GM23338 (cell line): ENCODE data around the gene KRTAP5-3. TPM values are rescaled to one million over a fixed set of nuclear protein-coding genes. Genes with fewer than 3 reads are reported as not detected.

Experiments used
- ATAC-seq: fragments of 200-7000 bp; cut with Tn5 transposase; 3 replicates; pipeline ENCODE4 v1.9.1; 2020
- DNase-seq: peaks from one replicate; pipeline ENCODE4 v3.0.0-alpha.2; 2015; ENCODE audit warnings: low spot score
- H2AFZ ChIP-seq: fragments of 200-600 bp; sonication (generic); 2 replicates; pipeline ENCODE4 v1.8.0; 2016; ENCODE audit warnings: antibody characterized with exemption, mild to moderate bottlenecking, moderate library complexity
- H3F3A ChIP-seq: fragments of 200-600 bp; sonication (generic); replicated peaks from 2 replicates; pipeline ENCODE4 v1.8.0; 2017; ENCODE audit warnings: antibody characterized with exemption, mixed run types, low read depth
- H3K27ac ChIP-seq: fragments of 200-600 bp; sonication (generic); 2 replicates; pipeline ENCODE4 v1.6.1; 2016; ENCODE audit warnings: low read depth
- H3K27me3 ChIP-seq: fragments of 200-600 bp; sonication (generic); 2 replicates; pipeline ENCODE4 v1.8.0; 2016; ENCODE audit warnings: mild to moderate bottlenecking, mixed run types, moderate library complexity; ENCODE audit not compliant: insufficient read depth
- H3K36me3 ChIP-seq: fragments of 200-600 bp; sonication (generic); 2 replicates; pipeline ENCODE4 v1.8.0; 2016; ENCODE audit warnings: mild to moderate bottlenecking; ENCODE audit not compliant: insufficient read depth
- H3K4me1 ChIP-seq: fragments of 200-600 bp; sonication (generic); 2 replicates; pipeline ENCODE4 v1.8.0; 2016; ENCODE audit warnings: mild to moderate bottlenecking, moderate library complexity; ENCODE audit not compliant: insufficient read depth
- H3K4me2 ChIP-seq: fragments of 200-600 bp; sonication (generic); 2 replicates; pipeline ENCODE4 v1.7.1; 2017; ENCODE audit warnings: mixed run types
- H3K4me3 ChIP-seq: fragments of 200-600 bp; sonication (generic); 2 replicates; pipeline ENCODE4 v1.6.1; 2016; ENCODE audit warnings: mixed run types
- H3K79me2 ChIP-seq: fragments of 200-600 bp; sonication (generic); replicated peaks from 2 replicates; pipeline ENCODE4 v1.8.0; 2017; ENCODE audit warnings: mild to moderate bottlenecking; ENCODE audit not compliant: insufficient read depth
- H3K9me2 ChIP-seq: fragments of 200-600 bp; sonication (generic); 2 replicates; pipeline ENCODE4 v1.8.0; 2017; ENCODE audit not compliant: insufficient read depth
- H4K20me1 ChIP-seq: fragments of 200-600 bp; sonication (generic); replicated peaks from 2 replicates; pipeline ENCODE4 v1.8.0; 2017; ENCODE audit warnings: mild to moderate bottlenecking; ENCODE audit not compliant: insufficient read depth
- H3K27ac Mint-ChIP-seq: 2 replicates; pipeline ENCODE4 v1.8.0; 2020; ENCODE audit warnings: inconsistent platforms, mild to moderate bottlenecking, moderate library complexity, mixed read lengths
- H3K27me3 Mint-ChIP-seq: 3 replicates; pipeline ENCODE4 v1.8.0; 2022; ENCODE audit warnings: low read depth, mild to moderate bottlenecking, moderate library complexity, mixed read lengths, inconsistent platforms; ENCODE audit not compliant: insufficient read depth, poor library complexity
- H3K36me3 Mint-ChIP-seq: 3 replicates; pipeline ENCODE4 v1.8.0; 2021; ENCODE audit warnings: low read depth, mild to moderate bottlenecking, inconsistent platforms, moderate library complexity, mixed read lengths
- H3K4me1 Mint-ChIP-seq: 3 replicates; pipeline ENCODE4 v1.8.0; 2020; ENCODE audit warnings: mild to moderate bottlenecking, inconsistent platforms, mixed read lengths
- H3K4me3 Mint-ChIP-seq: 3 replicates; pipeline ENCODE4 v1.8.0; 2021; ENCODE audit warnings: moderate library complexity, mild to moderate bottlenecking, inconsistent platforms, mixed read lengths
- H3K9me3 Mint-ChIP-seq: 3 replicates; pipeline ENCODE4 v1.8.0; 2020; ENCODE audit warnings: moderate library complexity, mild to moderate bottlenecking, inconsistent platforms, mixed read lengths
- CREB1 ChIP-seq: fragments of 250-450 bp; sonication (Bioruptor Pico); IDR thresholded peaks from 2 replicates; pipeline ENCODE4 v1.5.0; 2020; ENCODE audit warnings: low read depth, mild to moderate bottlenecking, moderate library complexity
- EZH2 ChIP-seq: fragments of 200-600 bp; sonication (generic); IDR thresholded peaks from one replicate; pipeline ENCODE4 v1.8.0; 2017; ENCODE audit warnings: antibody characterized with exemption, mild to moderate bottlenecking, low read depth; ENCODE audit not compliant: unreplicated experiment
- EZH2phosphoT487 ChIP-seq: fragments of 200-600 bp; sonication (generic); IDR thresholded peaks from one replicate; pipeline ENCODE4 v1.8.1; 2018; ENCODE audit warnings: antibody characterized with exemption; ENCODE audit not compliant: unreplicated experiment
- JUNB ChIP-seq: IDR thresholded peaks from one replicate; pipeline ENCODE4 v1.6.1; 2016; ENCODE audit warnings: antibody characterized with exemption; ENCODE audit not compliant: unreplicated experiment
- NANOG ChIP-seq: IDR thresholded peaks from 2 replicates; pipeline ENCODE4 v1.6.1; 2016; ENCODE audit warnings: antibody characterized with exemption, borderline replicate concordance
- POLR2AphosphoS5 ChIP-seq: IDR thresholded peaks from 2 replicates; pipeline ENCODE4 v1.6.1; 2016; ENCODE audit warnings: antibody characterized with exemption, low read depth
- STAT1 ChIP-seq: IDR thresholded peaks from one replicate; pipeline ENCODE4 v1.6.1; 2016; ENCODE audit warnings: antibody characterized with exemption; ENCODE audit not compliant: unreplicated experiment
- ZNF114 ChIP-seq: fragments of 250-450 bp; sonication (Bioruptor Pico); IDR thresholded peaks from 2 replicates; pipeline ENCODE4 v1.5.0; 2020; ENCODE audit warnings: mild to moderate bottlenecking, moderate library complexity
- ZNF331 ChIP-seq: fragments of 250-450 bp; sonication (Bioruptor Pico); IDR thresholded peaks from 2 replicates; pipeline ENCODE4 v1.5.0; 2020; ENCODE audit warnings: low read depth, mild to moderate bottlenecking, moderate library complexity
- polyA plus RNA-seq: library from polyadenylated mRNA; unstranded; fragments of >200 nt; fragmentation: Nextera tagmentation; extraction: Ambion mirVana; gene quantifications from 2 replicates; pipeline ENCODE4 v1.2.1, GENCODE V29; 2016
- total RNA-seq: library from RNA; depleted of rRNA; stranded (reverse); fragments of >200 nt; shearing (Covaris generic); gene quantifications from 2 replicates; pipeline ENCODE4 v1.2.3, GENCODE V29; 2014
- TF ChIP-seq, protein P1 (sequence below): IDR thresholded peaks from one replicate; pipeline ENCODE4 v1.6.1; 2018; ENCODE audit warnings: antibody characterized with exemption; ENCODE audit not compliant: unreplicated experiment
- TF ChIP-seq, protein P2 (sequence below): fragments of 250-450 bp; sonication (Bioruptor Pico); IDR thresholded peaks from 2 replicates; pipeline ENCODE4 v1.5.0; 2020; ENCODE audit warnings: mild to moderate bottlenecking, moderate library complexity
- TF ChIP-seq, protein P3 (sequence below): IDR thresholded peaks from 2 replicates; pipeline ENCODE4 v1.6.1; 2016; ENCODE audit warnings: antibody characterized with exemption
- TF ChIP-seq, protein P4 (sequence below), 2 experiments: fragments of 200-600 bp in 1 of 2; sonication (generic) in 1 of 2; conservative IDR thresholded peaks; 2 replicates each; pipeline versions ENCODE4 v1.5.1 to v1.6.1; 2016 to 2017; ENCODE audit warnings: antibody characterized with exemption in 2 of 2, low read depth in 2 of 2, mild to moderate bottlenecking in 2 of 2, moderate library complexity in 1 of 2

KRTAP5-3 gene
- total and polyA plus RNA-seq, 2 experiments from 2014 or later, result not detected

DNA sequence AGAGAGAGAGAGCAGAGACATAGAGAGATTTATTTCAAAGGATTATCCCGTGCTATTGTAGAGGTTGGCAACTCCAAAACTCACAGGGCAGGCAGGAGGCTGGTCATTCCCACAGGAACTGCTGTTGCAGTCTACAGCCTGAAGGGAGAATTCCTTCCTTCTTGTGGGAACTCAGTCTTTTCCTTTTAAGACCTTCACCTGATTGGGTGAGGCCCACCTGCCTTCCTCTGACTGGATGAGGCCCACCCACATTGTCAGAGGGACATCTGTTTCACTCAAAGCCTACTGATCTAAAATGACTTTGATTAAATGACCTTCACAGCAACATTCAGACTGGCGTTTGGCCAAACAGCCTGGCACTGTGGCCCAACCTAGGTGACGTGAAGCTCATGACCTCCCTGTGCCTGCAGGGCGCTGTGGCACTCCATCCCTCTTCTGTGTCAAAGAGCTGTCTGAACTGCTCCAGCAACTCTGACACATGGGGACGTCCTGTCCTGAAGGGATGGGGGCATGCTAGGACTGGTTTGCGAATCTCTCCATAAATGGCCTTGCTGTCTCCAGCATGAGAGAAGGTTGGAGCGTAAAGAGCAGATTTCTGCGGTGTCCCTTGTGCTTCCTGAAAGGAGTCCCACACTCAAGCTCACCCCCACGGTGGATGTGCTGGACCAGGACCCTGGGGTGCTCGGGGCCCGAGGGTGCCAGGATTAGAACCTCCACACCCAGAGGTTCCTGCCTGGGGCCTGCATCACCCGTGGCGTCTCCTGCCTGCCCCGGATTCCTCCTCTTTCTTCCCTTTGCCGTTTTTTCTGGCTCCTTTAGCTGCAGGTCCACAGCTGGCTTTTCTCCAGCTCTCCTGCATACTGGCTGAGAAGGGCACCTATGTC is 42.0 kb upstream of the KRTAP5-3 start:
- H3K27me3 ChIP-seq, result no peaks in the 10 kb centered on the region
- ATAC-seq, result no peak
- H3F3A ChIP-seq, result no peaks in the 10 kb centered on the region
- H3K4me3 ChIP-seq, result no peak overlapping the region
- no peaks in the 10 kb centered on the region for H3K9me2 ChIP-seq
- Mint-ChIP-seq H3K9me3 (no peaks in the 10 kb centered on the region; the same call in 2 of the 3 replicates), H3K4me3 (no peak overlapping the region), H3K4me1 (0 out of 3 replicates have a peak, but pooled peaks cover 2% of the 10 kb centered on the region), H3K27me3 (peaks cover 2% of the 10 kb centered on the region), H3K27ac (no peak overlapping the region), H3K36me3 (no peaks in the 10 kb centered on the region)
- no peaks in the 10 kb centered on the region for H3K36me3 ChIP-seq
- TF ChIP-seq, protein P1, sequence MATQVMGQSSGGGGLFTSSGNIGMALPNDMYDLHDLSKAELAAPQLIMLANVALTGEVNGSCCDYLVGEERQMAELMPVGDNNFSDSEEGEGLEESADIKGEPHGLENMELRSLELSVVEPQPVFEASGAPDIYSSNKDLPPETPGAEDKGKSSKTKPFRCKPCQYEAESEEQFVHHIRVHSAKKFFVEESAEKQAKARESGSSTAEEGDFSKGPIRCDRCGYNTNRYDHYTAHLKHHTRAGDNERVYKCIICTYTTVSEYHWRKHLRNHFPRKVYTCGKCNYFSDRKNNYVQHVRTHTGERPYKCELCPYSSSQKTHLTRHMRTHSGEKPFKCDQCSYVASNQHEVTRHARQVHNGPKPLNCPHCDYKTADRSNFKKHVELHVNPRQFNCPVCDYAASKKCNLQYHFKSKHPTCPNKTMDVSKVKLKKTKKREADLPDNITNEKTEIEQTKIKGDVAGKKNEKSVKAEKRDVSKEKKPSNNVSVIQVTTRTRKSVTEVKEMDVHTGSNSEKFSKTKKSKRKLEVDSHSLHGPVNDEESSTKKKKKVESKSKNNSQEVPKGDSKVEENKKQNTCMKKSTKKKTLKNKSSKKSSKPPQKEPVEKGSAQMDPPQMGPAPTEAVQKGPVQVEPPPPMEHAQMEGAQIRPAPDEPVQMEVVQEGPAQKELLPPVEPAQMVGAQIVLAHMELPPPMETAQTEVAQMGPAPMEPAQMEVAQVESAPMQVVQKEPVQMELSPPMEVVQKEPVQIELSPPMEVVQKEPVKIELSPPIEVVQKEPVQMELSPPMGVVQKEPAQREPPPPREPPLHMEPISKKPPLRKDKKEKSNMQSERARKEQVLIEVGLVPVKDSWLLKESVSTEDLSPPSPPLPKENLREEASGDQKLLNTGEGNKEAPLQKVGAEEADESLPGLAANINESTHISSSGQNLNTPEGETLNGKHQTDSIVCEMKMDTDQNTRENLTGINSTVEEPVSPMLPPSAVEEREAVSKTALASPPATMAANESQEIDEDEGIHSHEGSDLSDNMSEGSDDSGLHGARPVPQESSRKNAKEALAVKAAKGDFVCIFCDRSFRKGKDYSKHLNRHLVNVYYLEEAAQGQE, result no peak
- TF ChIP-seq EZH2phosphoT487 (no peak), JUNB (no peak), ZNF331 (no peak), POLR2AphosphoS5 (no peak), EZH2 (no peak), NANOG (no peak), STAT1 (no peak), ZNF114 (CRISPR knock-in tag) (no peak), CREB1 (no peak)
- TF ChIP-seq, protein P2, sequence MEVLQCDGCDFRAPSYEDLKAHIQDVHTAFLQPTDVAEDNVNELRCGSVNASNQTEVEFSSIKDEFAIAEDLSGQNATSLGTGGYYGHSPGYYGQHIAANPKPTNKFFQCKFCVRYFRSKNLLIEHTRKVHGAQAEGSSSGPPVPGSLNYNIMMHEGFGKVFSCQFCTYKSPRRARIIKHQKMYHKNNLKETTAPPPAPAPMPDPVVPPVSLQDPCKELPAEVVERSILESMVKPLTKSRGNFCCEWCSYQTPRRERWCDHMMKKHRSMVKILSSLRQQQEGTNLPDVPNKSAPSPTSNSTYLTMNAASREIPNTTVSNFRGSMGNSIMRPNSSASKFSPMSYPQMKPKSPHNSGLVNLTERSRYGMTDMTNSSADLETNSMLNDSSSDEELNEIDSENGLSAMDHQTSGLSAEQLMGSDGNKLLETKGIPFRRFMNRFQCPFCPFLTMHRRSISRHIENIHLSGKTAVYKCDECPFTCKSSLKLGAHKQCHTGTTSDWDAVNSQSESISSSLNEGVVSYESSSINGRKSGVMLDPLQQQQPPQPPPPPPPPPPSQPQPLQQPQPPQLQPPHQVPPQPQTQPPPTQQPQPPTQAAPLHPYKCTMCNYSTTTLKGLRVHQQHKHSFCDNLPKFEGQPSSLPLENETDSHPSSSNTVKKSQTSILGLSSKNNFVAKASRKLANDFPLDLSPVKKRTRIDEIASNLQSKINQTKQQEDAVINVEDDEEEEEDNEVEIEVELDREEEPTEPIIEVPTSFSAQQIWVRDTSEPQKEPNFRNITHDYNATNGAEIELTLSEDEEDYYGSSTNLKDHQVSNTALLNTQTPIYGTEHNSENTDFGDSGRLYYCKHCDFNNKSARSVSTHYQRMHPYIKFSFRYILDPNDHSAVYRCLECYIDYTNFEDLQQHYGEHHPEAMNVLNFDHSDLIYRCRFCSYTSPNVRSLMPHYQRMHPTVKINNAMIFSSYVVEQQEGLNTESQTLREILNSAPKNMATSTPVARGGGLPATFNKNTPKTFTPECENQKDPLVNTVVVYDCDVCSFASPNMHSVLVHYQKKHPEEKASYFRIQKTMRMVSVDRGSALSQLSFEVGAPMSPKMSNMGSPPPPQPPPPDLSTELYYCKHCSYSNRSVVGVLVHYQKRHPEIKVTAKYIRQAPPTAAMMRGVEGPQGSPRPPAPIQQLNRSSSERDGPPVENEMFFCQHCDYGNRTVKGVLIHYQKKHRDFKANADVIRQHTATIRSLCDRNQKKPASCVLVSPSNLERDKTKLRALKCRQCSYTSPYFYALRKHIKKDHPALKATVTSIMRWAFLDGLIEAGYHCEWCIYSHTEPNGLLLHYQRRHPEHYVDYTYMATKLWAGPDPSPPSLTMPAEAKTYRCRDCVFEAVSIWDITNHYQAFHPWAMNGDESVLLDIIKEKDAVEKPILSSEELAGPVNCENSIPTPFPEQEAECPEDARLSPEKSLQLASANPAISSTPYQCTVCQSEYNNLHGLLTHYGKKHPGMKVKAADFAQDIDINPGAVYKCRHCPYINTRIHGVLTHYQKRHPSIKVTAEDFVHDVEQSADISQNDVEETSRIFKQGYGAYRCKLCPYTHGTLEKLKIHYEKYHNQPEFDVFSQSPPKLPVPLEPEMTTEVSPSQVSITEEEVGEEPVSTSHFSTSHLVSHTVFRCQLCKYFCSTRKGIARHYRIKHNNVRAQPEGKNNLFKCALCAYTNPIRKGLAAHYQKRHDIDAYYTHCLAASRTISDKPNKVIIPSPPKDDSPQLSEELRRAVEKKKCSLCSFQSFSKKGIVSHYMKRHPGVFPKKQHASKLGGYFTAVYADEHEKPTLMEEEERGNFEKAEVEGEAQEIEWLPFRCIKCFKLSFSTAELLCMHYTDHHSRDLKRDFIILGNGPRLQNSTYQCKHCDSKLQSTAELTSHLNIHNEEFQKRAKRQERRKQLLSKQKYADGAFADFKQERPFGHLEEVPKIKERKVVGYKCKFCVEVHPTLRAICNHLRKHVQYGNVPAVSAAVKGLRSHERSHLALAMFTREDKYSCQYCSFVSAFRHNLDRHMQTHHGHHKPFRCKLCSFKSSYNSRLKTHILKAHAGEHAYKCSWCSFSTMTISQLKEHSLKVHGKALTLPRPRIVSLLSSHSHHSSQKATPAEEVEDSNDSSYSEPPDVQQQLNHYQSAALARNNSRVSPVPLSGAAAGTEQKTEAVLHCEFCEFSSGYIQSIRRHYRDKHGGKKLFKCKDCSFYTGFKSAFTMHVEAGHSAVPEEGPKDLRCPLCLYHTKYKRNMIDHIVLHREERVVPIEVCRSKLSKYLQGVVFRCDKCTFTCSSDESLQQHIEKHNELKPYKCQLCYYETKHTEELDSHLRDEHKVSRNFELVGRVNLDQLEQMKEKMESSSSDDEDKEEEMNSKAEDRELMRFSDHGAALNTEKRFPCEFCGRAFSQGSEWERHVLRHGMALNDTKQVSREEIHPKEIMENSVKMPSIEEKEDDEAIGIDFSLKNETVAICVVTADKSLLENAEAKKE (CRISPR knock-in tag), result no peak
- TF ChIP-seq, protein P3, sequence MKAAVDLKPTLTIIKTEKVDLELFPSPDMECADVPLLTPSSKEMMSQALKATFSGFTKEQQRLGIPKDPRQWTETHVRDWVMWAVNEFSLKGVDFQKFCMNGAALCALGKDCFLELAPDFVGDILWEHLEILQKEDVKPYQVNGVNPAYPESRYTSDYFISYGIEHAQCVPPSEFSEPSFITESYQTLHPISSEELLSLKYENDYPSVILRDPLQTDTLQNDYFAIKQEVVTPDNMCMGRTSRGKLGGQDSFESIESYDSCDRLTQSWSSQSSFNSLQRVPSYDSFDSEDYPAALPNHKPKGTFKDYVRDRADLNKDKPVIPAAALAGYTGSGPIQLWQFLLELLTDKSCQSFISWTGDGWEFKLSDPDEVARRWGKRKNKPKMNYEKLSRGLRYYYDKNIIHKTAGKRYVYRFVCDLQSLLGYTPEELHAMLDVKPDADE, result no peak
- TF ChIP-seq, protein P4, sequence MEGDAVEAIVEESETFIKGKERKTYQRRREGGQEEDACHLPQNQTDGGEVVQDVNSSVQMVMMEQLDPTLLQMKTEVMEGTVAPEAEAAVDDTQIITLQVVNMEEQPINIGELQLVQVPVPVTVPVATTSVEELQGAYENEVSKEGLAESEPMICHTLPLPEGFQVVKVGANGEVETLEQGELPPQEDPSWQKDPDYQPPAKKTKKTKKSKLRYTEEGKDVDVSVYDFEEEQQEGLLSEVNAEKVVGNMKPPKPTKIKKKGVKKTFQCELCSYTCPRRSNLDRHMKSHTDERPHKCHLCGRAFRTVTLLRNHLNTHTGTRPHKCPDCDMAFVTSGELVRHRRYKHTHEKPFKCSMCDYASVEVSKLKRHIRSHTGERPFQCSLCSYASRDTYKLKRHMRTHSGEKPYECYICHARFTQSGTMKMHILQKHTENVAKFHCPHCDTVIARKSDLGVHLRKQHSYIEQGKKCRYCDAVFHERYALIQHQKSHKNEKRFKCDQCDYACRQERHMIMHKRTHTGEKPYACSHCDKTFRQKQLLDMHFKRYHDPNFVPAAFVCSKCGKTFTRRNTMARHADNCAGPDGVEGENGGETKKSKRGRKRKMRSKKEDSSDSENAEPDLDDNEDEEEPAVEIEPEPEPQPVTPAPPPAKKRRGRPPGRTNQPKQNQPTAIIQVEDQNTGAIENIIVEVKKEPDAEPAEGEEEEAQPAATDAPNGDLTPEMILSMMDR (conservative IDR thresholded peaks at IDR 0.05; ENCODE audit: low read depth in 2 of 2), result no peak
- no peaks in the 10 kb centered on the region for H3K4me1 ChIP-seq
- no peak overlapping the region for H3K4me2 ChIP-seq
- DNase-seq, result peak; percentile 34
- H2AFZ ChIP-seq, result no peak overlapping the region
- H3K79me2 ChIP-seq, result no peaks in the 10 kb centered on the region
- H4K20me1 ChIP-seq, result no peaks in the 10 kb centered on the region
- no peak overlapping the region for H3K27ac ChIP-seq
